Common myeloid progenitor, CD34-positive (primary cell): ENCODE data around the gene BRAT1.

Experiments
- CTCF ChIA-PET: fragments of 350-600 bp; sonication (Branson Sonifier 250); formaldehyde crosslinking; loops from one replicate; lab custom pipeline; 2021; ENCODE audit warnings: antibody characterized with exemption; lab: Charles Lee
- POLR2A ChIA-PET: fragments of 350-600 bp; sonication (Branson Sonifier 250); formaldehyde crosslinking; loops from one replicate; lab custom pipeline; 2021; ENCODE audit warnings: antibody characterized with exemption; lab: Charles Lee
- DNase-seq, 3 donors: peaks; one replicate each; pipeline versions ENCODE4 v3.0.0 to v3.0.0-alpha.2; 2013
- H3K27ac ChIP-seq, 2 experiments: 1 replicate in 1 of 2; 2 replicates in 1 of 2; pipeline ENCODE4 v1.7.0; 2013; ENCODE audit warnings: inconsistent platforms in 2 of 2, low read length in 2 of 2, mild to moderate bottlenecking in 2 of 2, low read depth in 1 of 2, moderate library complexity in 1 of 2; ENCODE audit not compliant: severe bottlenecking in 2 of 2, insufficient read depth in 1 of 2, poor library complexity in 1 of 2
- H3K27me3 ChIP-seq, 5 experiments: replicated peaks in 2 of 5; 1 replicate in 3 of 5; 2 replicates in 2 of 5; pipeline versions ENCODE4 v1.6.1 to v1.7.0; 2013; ENCODE audit warnings: low read length in 4 of 5, mild to moderate bottlenecking in 2 of 5, moderate library complexity in 2 of 5, inconsistent platforms in 1 of 5; ENCODE audit not compliant: insufficient read depth in 5 of 5, control insufficient read depth in 4 of 5
- H3K36me3 ChIP-seq, 4 experiments: 1 replicate in 2 of 4; 2 replicates in 2 of 4; pipeline versions ENCODE4 v1.6.1 to v1.7.0; 2013; ENCODE audit warnings: low read length in 3 of 4, control low read depth in 1 of 4, mild to moderate bottlenecking in 1 of 4; ENCODE audit not compliant: control insufficient read depth in 4 of 4, insufficient read depth in 4 of 4
- H3K4me1 ChIP-seq, 4 experiments: 1 replicate in 3 of 4; 2 replicates in 1 of 4; pipeline versions ENCODE4 v1.6.1 to v1.7.1; 2013; ENCODE audit warnings: low read length in 3 of 4, mild to moderate bottlenecking in 3 of 4, control low read depth in 1 of 4, inconsistent platforms in 1 of 4, moderate library complexity in 1 of 4; ENCODE audit not compliant: control insufficient read depth in 4 of 4, insufficient read depth in 4 of 4; ENCODE audit errors: control extremely low read depth in 1 of 4
- H3K4me3 ChIP-seq, 7 experiments: 1 replicate in 4 of 7; 2 replicates in 3 of 7; pipeline versions ENCODE4 v1.5.1 to v1.7.0; 2013; ENCODE audit warnings: mild to moderate bottlenecking in 7 of 7, low read length in 6 of 7, moderate library complexity in 6 of 7, inconsistent platforms in 2 of 7, low read depth in 2 of 7, control low read depth in 1 of 7; ENCODE audit not compliant: insufficient read depth in 4 of 7, control insufficient read depth in 1 of 7; ENCODE audit errors: extremely low read depth in 1 of 7
- H3K9me3 ChIP-seq, 5 experiments: 1 replicate in 4 of 5; 2 replicates in 1 of 5; pipeline versions ENCODE4 v1.6.1 to v1.7.1; 2013; ENCODE audit warnings: low read length in 4 of 5, mild to moderate bottlenecking in 2 of 5, inconsistent platforms in 1 of 5, low read depth in 1 of 5, moderate library complexity in 1 of 5; ENCODE audit not compliant: control insufficient read depth in 4 of 5, insufficient read depth in 2 of 5; ENCODE audit errors: control extremely low read depth in 1 of 5
- WGBS: methylation state at CpG from one replicate; pipeline ENCODE4 v1.1.5; 2013; ENCODE audit not compliant: insufficient coverage; 5-methylcytosine and 5-hydroxymethylcytosine counted together

BRAT1 gene

DNA sequence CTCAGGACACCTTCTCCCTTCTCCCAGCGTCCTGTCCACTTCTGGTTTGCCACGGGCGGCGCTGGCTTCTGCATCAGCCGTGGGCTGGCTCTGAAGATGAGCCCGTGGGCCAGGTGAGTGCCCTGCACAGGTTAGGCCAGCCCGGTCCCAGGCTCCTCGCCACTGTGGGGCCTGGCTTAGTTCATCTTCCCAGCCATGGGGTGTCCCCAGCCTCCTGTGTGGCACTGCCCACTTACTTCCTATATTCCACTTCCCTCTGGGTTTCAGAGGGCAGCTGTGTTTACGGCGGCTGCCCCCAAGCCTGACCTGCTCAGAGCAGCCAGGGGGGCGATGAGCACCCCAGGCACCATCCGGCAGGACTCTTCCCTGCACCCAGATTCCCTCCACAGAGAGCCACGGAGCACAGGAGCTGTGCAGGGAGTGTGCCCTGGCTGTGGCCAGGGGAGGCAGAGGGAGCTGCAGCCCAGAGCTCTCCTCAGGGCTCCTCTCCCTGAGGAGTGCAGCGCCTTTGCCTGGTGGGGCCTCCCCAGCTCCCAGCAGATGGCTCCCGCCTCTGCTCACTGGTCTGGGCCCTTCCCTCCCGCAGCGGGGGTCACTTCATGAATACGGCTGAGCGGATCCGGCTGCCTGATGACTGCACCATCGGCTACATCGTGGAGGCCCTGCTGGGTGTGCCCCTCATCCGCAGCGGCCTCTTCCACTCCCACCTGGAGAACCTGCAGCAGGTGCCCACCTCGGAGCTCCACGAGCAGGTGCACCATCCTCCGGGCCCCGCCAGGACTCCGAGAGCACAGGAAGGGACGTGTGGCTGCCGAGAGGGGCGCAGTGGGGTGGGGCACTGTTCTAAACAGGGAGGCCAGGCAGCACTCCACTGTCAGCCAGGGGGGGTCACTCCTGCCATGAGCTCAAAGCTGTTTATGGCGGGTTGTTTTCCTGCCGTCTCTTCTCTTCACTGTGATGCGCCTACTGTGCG, 29.4 kb downstream of the BRAT1 start:
- POLR2A ChIA-PET, result interaction anchor here (1.9 kb wide), 1 partner anchor 15 kb away, joined by 10 read pairs; no protein-coding TSS in a partner anchor

GRCh38 chr7:2524808-2525657, 30.3 kb downstream of the BRAT1 start:
- H3K4me1 ChIP-seq, result peaks cover 11 to 99% (median 96%) of the 10 kb centered on the region in 4 experiments

More for the DNA sequence above, 29.4 kb downstream of the BRAT1 start:
- H3K4me3 ChIP-seq, result no peak overlapping the region
- H3K4me1 ChIP-seq, result peaks cover 11 to 99% (median 96%) of the 10 kb centered on the region in 4 experiments
- no peak for DNase-seq
- peaks cover 0 to 26% (median 9%) of the 10 kb centered on the region in 4 experiments for H3K36me3 ChIP-seq
- H3K27ac ChIP-seq, result no peak overlapping the region
- no peaks in the 10 kb centered on the region for H3K27me3 ChIP-seq
- CTCF ChIA-PET, result interaction anchor here (1.0 to 6.6 kb wide), 3 partner anchors 9 to 20 kb away, joined by 3 to 22 read pairs (median 3); no protein-coding TSS in a partner anchor
- 79% methylated on average over 26 of the region's 36 CpGs for WGBS
- H3K9me3 ChIP-seq, result no peaks in the 10 kb centered on the region

DNA sequence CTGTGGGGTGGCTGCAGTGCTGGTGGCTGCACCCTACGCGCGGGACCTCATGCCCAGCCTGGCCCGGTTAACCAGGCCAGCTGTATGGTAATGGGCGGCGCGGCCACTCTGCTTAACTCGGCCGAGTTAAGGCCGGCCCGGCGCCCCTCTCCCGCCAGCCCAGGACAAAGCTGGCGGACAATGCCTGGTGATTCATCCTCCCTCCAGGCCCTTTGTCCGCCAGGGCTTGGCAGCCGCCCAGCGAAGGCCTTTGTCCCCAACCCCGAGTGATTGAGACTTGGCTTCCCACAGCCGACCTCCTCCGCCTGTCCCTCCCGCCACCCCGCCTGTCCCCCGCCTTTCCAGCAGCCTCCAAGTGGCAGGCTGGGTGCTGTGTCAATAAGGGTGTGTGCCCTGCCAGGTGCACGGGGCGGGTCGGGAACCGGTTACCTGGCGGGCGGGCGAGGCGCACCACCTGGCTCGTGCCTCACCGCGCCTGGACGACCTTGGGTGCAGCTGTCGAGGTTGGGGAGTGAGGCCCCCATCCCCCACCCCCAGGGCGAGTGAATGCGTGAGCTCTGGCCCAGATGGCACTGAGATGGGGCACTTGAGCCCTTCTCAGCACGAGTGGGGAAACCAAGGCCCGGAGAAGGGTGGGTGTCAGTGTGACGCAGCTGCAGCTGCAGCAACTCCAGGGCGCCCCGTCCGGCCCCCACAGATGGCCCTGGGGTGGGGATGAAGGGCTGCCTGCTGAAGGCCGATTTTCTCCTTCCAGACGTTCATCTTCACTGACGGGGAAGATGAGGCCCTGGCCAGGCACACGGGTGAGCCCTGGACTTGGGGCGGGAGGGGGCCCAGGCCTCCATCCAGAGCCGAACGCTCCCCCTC, 31.1 kb downstream of the BRAT1 start:
- Histone ChIP-seq H3K27ac (no peak overlapping the region), H3K4me1 (peaks cover 11 to 93% (median 90%) of the 10 kb centered on the region in 4 experiments), H3K27me3 (peaks cover 0 to 4% (median 0%) of the 10 kb centered on the region in 5 experiments), H3K4me3 (peak overlapping the region in 4 of 7 experiments; percentile 11 to 78 (median 50)), H3K9me3 (no peaks in the 10 kb centered on the region), H3K36me3 (peaks cover 0 to 26% (median 9%) of the 10 kb centered on the region in 4 experiments)
- 76% methylated on average over 35 of the region's 51 CpGs for WGBS
- DNase-seq, result peak in 2 of 3 donors; percentile 62 to 64
- ChIA-PET CTCF (interaction anchor here (1.0 to 6.6 kb wide), 2 partner anchors 14 to 36 kb away, joined by 4 to 22 read pairs; no protein-coding TSS in a partner anchor), POLR2A (interaction anchor here (0.5 kb wide), 1 partner anchor 238 kb away, joined by 3 read pairs; no protein-coding TSS in a partner anchor)

More at GRCh38 chr7:2524808-2525657, 30.3 kb downstream of the BRAT1 start:
- 91% methylated on average over 45 of the region's 53 CpGs for WGBS
- POLR2A ChIA-PET, result interaction anchor here (1.9 kb wide), 1 partner anchor 14 kb away, joined by 10 read pairs; no protein-coding TSS in a partner anchor
- Histone ChIP-seq H3K4me3 (no peak overlapping the region), H3K9me3 (no peaks in the 10 kb centered on the region), H3K27ac (no peak overlapping the region), H3K36me3 (peaks cover 0 to 26% (median 9%) of the 10 kb centered on the region in 4 experiments), H3K27me3 (peaks cover 0 to 4% (median 0%) of the 10 kb centered on the region in 5 experiments)
- DNase-seq, result no peak
- CTCF ChIA-PET, result interaction anchor here (1.0 to 6.6 kb wide), 2 partner anchors 14 to 37 kb away, joined by 4 to 22 read pairs; no protein-coding TSS in a partner anchor

GRCh38 chr7:2523461-2523936, 31.8 kb downstream of the BRAT1 start:
- H3K9me3 ChIP-seq, result no peaks in the 10 kb centered on the region
- H3K27ac ChIP-seq, result no peak overlapping the region
- peaks cover 0 to 4% (median 0%) of the 10 kb centered on the region in 5 experiments for H3K27me3 ChIP-seq
- CTCF ChIA-PET, result interaction anchor here (1.0 to 3.4 kb wide), 2 partner anchors 12 to 35 kb away, joined by 4 to 12 read pairs; no protein-coding TSS in a partner anchor
- H3K4me1 ChIP-seq, result peaks cover 10 to 92% (median 90%) of the 10 kb centered on the region in 4 experiments
- DNase-seq, result peak in 1 of 3 donors; percentile 39
- H3K4me3 ChIP-seq, result peak overlapping the region in 5 of 7 experiments; percentile 23 to 78 (median 42)
- POLR2A ChIA-PET, result no interaction called here
- WGBS, result 4% methylated on average over 16 of the region's 22 CpGs
- peaks cover 0 to 26% (median 9%) of the 10 kb centered on the region in 4 experiments for H3K36me3 ChIP-seq

DNA sequence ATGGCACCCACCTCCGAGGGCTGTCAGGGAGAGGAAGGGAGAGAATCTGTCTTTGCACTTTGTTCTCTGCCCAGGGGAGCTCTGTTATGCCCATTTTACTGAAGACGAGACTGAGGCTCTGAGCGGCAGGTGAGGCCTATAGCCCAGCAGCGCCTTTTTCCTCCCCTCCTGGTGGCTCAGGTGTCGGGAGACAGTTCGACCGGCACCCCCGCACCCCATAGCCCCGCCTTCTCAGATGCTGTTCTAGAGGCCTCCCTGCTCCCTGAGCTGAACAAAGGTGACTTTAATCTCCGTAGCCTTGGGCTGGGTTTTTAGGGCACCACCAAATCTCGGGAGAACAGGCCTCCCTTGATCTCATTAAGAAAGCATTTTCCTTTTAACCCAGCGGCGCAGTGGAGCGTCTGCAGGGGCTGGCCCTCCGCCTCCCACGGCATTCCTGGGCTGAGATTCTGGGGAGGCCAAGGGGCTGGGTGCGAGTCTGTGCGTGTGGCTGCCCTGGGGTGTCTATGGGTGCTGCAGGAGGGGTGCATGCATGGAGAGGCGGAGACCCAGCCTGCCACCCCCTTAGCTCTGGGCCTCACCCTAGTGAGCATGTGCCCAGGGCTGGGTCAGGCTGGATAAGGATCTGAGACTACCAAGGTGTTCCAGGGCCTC, 32.4 kb downstream of the BRAT1 start:
- peaks cover 5 to 92% (median 88%) of the 10 kb centered on the region in 4 experiments for H3K4me1 ChIP-seq
- no peak for DNase-seq
- CTCF ChIA-PET, result interaction anchor here (0.8 to 3.4 kb wide), 2 partner anchors 11 to 194 kb away, joined by 3 to 12 read pairs; no protein-coding TSS in a partner anchor
- 39% methylated on average over 17 of the region's 19 CpGs for WGBS
- POLR2A ChIA-PET, result interaction anchor here (1.1 kb wide), 1 partner anchor 12 kb away, joined by 7 read pairs; no protein-coding TSS in a partner anchor
- H3K36me3 ChIP-seq, result peaks cover 0 to 26% (median 9%) of the 10 kb centered on the region in 4 experiments
- H3K27me3 ChIP-seq, result peaks cover 0 to 4% (median 0%) of the 10 kb centered on the region in 5 experiments
- no peak overlapping the region for H3K27ac ChIP-seq
- peak overlapping the region in 6 of 7 experiments; percentile 23 to 78 (median 50) for H3K4me3 ChIP-seq
- H3K9me3 ChIP-seq, result no peaks in the 10 kb centered on the region
